ENCODE results near the gene RBFA. TPM values are rescaled to one million over a fixed set of nuclear protein-coding genes. Genes with fewer than 3 reads are reported as not detected.
A peak's percentile ranks its signal among the peaks of the same experiment; 100 is the strongest.

Gene RBFA
- 38.9 and 50.7 TPM in 2 replicates for total RNA-seq (2014; rRNA removed)
- Bru-seq, nascent RNA, result percentile 90 among the genes with signal in this experiment
- percentile 92 among the genes with signal in this experiment for BruChase-seq, experiment 1, labeled RNA remaining after a 6-hour chase
- percentile 91 among the genes with signal in this experiment for BruChase-seq, experiment 2, labeled RNA remaining after a 2-hour chase
- long read RNA-seq, transcript RBFA-202 (7 exons, 1,407 nt), result major isoform, 21 of 49 reads
- long read RNA-seq, partial matches to known transcripts, result 2 of 49 reads
- long read RNA-seq, other reads (novel, unspliced or antisense), result 24 of 49 reads

- TF ChIP-seq EZH2phosphoT487 (IDR thresholded peaks at IDR 0.05; ENCODE audit: borderline replicate concordance, low read length), result peak; percentile 72; the same call in 1 of the 2 replicates
- TF ChIP-seq, protein P1, sequence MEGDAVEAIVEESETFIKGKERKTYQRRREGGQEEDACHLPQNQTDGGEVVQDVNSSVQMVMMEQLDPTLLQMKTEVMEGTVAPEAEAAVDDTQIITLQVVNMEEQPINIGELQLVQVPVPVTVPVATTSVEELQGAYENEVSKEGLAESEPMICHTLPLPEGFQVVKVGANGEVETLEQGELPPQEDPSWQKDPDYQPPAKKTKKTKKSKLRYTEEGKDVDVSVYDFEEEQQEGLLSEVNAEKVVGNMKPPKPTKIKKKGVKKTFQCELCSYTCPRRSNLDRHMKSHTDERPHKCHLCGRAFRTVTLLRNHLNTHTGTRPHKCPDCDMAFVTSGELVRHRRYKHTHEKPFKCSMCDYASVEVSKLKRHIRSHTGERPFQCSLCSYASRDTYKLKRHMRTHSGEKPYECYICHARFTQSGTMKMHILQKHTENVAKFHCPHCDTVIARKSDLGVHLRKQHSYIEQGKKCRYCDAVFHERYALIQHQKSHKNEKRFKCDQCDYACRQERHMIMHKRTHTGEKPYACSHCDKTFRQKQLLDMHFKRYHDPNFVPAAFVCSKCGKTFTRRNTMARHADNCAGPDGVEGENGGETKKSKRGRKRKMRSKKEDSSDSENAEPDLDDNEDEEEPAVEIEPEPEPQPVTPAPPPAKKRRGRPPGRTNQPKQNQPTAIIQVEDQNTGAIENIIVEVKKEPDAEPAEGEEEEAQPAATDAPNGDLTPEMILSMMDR (conservative IDR thresholded peaks at IDR 0.05; ENCODE audit: low read depth, low read length), result peak; percentile 56; the same call in 1 of the 2 replicates
- no peak for TF ChIP-seq EZH2 (IDR thresholded peaks at IDR 0.05; ENCODE audit: low read length, unreplicated experiment)
- Histone ChIP-seq H3K79me2 (ENCODE audit: low read length) (peaks cover 40% of the 10 kb centered on the region), H3K4me2 (ENCODE audit: low read length) (peak within 1 kb of the TSS; percentile 96), H2AFZ (ENCODE audit: low read length) (peak within 1 kb of the TSS; percentile 96), H3K9me3 (ENCODE audit: low read length) (no peaks in the 10 kb centered on the region), H3F3A (ENCODE audit: low read length, unreplicated experiment) (no peaks in the 10 kb centered on the region), H3K4me3 (ENCODE audit: low read length) (peak within 1 kb of the TSS; percentile 97), H3K27ac (ENCODE audit: low read length) (peak within 1 kb of the TSS; percentile 78), H3K4me1 (ENCODE audit: insufficient read depth, low read length) (peaks cover 14% of the 10 kb centered on the region; the same call in 1 of the 2 replicates), H3K36me3 (ENCODE audit: low read depth, low read length) (peaks cover 8% of the 10 kb centered on the region; the same call in 1 of the 2 replicates), H3K9ac (ENCODE audit: low read length) (peak within 1 kb of the TSS; percentile 94), H4K20me1 (ENCODE audit: low read length) (peaks cover 6% of the 10 kb centered on the region; the same call in 1 of the 2 replicates), H3K27me3 (ENCODE audit: low read length) (no peaks in the 10 kb centered on the region), H3K9me2 (replicated peaks; ENCODE audit: low read length) (no peaks in the 10 kb centered on the region)
- intact Hi-C loops (cut with micrococcal nuclease), result loop anchor here (2.0 kb wide), 1 partner anchor 111 kb away; no protein-coding TSS in a partner anchor
- BruUV-seq (replicated peaks), result no TSS peak
- ATAC-seq (peak; percentile 76), DNase-seq (peak; percentile 95)
- ChIA-PET CTCF (interaction anchor here (0.7 kb wide), 3 partner anchors 90 to 118 kb away, joined by 3 read pairs; no protein-coding TSS in a partner anchor), POLR2A (ENCODE audit: unreplicated experiment) (interaction anchor here (0.7 to 0.8 kb wide), 2 partner anchors 24 to 42 kb away, joined by 9 to 24 read pairs; no protein-coding TSS in a partner anchor)
Observed at GRCh38 chr18:80034068-80034851, at the start of gene RBFA. RBFA (plus strand) TSS chr18:80034434; CDS start chr18:80034496, 62 bp downstream.

GRCh38 chr18:79985172-79985571 is 49.1 kb upstream of the RBFA start:
- Histone ChIP-seq H3K4me2 (ENCODE audit: low read length) (0 out of 2 replicates have a peak overlapping the region, but pooled peaks have one; percentile 96), H2AFZ (ENCODE audit: low read length) (no peak overlapping the region), H3K27me3 (ENCODE audit: low read length) (no peaks in the 10 kb centered on the region), H4K20me1 (ENCODE audit: low read length) (peaks cover 74% of the 10 kb centered on the region), H3K4me3 (ENCODE audit: low read length) (no peak overlapping the region), H3K9me2 (replicated peaks; ENCODE audit: low read length) (no peaks in the 10 kb centered on the region), H3F3A (ENCODE audit: low read length, unreplicated experiment) (no peaks in the 10 kb centered on the region), H3K4me1 (ENCODE audit: insufficient read depth, low read length) (peaks cover 15% of the 10 kb centered on the region), H3K79me2 (ENCODE audit: low read length) (peaks cover 86% of the 10 kb centered on the region), H3K9me3 (ENCODE audit: low read length) (no peaks in the 10 kb centered on the region), H3K9ac (ENCODE audit: low read length) (no peak overlapping the region), H3K36me3 (ENCODE audit: low read depth, low read length) (peaks cover 31% of the 10 kb centered on the region), H3K27ac (ENCODE audit: low read length) (no peak overlapping the region)
- ATAC-seq, result no peak
- intact Hi-C loops (cut with micrococcal nuclease), result loop anchor here (10.0 kb wide), 1 partner anchor 50 kb away; no protein-coding TSS in a partner anchor
- ChIA-PET CTCF (interaction anchor here (0.7 kb wide), 1 partner anchor 41 kb away, joined by 5 read pairs; no protein-coding TSS in a partner anchor), POLR2A (ENCODE audit: unreplicated experiment) (interaction anchor here (0.7 kb wide), 1 partner anchor 25 kb away, joined by 3 read pairs; no protein-coding TSS in a partner anchor)
- DNase-seq, result no peak
- TF ChIP-seq EZH2phosphoT487 (IDR thresholded peaks at IDR 0.05; ENCODE audit: borderline replicate concordance, low read length) (no peak), EZH2 (IDR thresholded peaks at IDR 0.05; ENCODE audit: low read length, unreplicated experiment) (no peak)
- TF ChIP-seq, protein P1 (conservative IDR thresholded peaks at IDR 0.05; ENCODE audit: low read depth, low read length), result no peak
- BruUV-seq (replicated peaks), result no TSS peak
